Body of pancreas (tissue), 4 donors: ENCODE measurements around the gene PRKACA. TPM values are rescaled to one million over a fixed set of nuclear protein-coding genes. Genes with fewer than 3 reads are reported as not detected.

Experiments used
- ATAC-seq: fragments of 150-250 bp; one replicate; pipeline ENCODE4 v1.9.1; 2016
- DNase-seq, 4 donors: peaks; one replicate each; pipeline ENCODE4 v3.0.0-alpha.2; 2019
- H3K27ac ChIP-seq, 4 donors: fragments of 200-600 bp; sonication (generic); 1 replicate in 3 of 4; 2 replicates in 1 of 4; pipeline versions ENCODE4 v1.5.1 to v1.6.1; 2016 to 2019; ENCODE audit warnings: mild to moderate bottlenecking in 1 of 4, mixed read lengths in 1 of 4, moderate library complexity in 1 of 4
- H3K27me3 ChIP-seq, 2 donors: fragments of 200-600 bp; sonication (generic); one replicate each; pipeline ENCODE4 v1.6.0; 2016; ENCODE audit warnings: mild to moderate bottlenecking in 1 of 2
- H3K36me3 ChIP-seq, 2 donors: fragments of 200-600 bp; sonication (generic); replicated peaks in 1 of 2; 2 replicates each; pipeline ENCODE4 v1.5.1; 2016; ENCODE audit warnings: low read depth in 2 of 2; ENCODE audit not compliant: insufficient read depth in 1 of 2
- H3K4me1 ChIP-seq: fragments of 200-600 bp; sonication (generic); one replicate; pipeline ENCODE4 v1.6.0; 2016
- H3K4me3 ChIP-seq, 2 donors: fragments of 200-600 bp; sonication (generic); 1 replicate in 1 of 2; 2 replicates in 1 of 2; pipeline ENCODE4 v1.5.1; 2016 to 2019
- H3K9me3 ChIP-seq, 3 donors: fragments of 200-600 bp; sonication (generic); 1 replicate in 2 of 3; 2 replicates in 1 of 3; pipeline ENCODE4 v1.5.1; 2016
- POLR2A ChIP-seq, 3 donors: fragments of 450-650 bp; IDR thresholded peaks; one replicate each; pipeline ENCODE4 v1.6.1; 2016; ENCODE audit warnings: antibody characterized with exemption in 3 of 3, mild to moderate bottlenecking in 2 of 3
- WGBS, 2 donors: methylation state at CpG; one replicate each; pipeline ENCODE4 v1.1.5; 2017; 5-methylcytosine and 5-hydroxymethylcytosine counted together
- intact Hi-C: fragments of 100-400 bp; cut with DNase I; formaldehyde crosslinking; loops from one replicate; pipeline ENCODE4 v1.15.1; 2023
- total RNA-seq, 2 donors: library from RNA; depleted of rRNA; stranded (reverse); fragments of >200 nt; gene quantifications; one replicate each; pipeline ENCODE4 v1.1.0, GENCODE V29; 2016
- TF ChIP-seq, protein P1 (sequence below), 7 experiments: fragments of 450-650 bp in 4 of 7; fragments of 200-600 bp in 3 of 7; sonication (generic) in 3 of 7; IDR thresholded peaks; one replicate each; pipeline ENCODE4 v1.5.1; 2016 to 2019; ENCODE audit warnings: antibody characterized with exemption in 7 of 7

PRKACA gene
- total RNA-seq, 2 donors from 2014 or later, result 15.5 to 22.6 TPM

DNA sequence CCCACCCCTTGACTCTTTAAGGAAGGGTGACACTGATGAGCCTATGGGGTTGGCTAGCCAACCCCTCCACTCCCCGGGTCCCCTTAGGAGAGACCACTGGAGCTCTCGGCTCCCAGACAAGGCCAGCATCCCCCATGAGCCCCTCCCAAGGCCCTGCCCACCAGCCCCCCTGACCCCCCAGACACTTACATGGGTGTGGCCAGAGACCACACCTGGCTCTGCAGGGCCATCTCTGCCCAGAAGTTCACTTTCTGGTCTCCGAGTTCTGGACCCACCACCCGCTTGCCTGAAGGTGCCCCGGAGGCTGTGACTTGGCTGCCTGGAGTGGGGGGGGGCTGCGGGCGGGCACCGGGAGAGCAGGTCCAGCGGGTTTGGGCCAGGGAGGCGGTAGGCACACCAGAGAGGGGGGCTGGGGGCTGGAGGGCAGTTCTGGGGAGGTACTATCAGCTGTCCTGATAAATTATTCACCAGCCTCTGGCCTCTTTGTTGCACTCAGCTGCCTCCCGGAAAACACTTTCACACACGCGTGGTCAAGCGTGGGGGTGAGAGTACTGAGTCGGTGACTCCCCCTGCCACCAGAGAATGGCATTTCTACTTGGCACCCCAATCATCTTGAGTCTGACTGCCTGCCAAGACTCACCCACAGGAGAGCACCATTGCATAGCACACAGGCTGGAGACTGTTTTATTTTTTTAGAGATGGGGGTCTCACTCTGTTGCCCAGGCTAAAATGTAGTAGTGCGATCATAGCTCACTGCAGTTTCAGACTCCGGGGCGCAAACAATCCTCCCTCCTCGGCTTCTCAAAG, 55.6 kb downstream of the PRKACA start, which contains the start of gene PALM3:
PALM3 (minus strand) TSS at position 326 of the 807 bp plus-strand sequence; CDS start at position 230, 96 bp downstream.
- Histone ChIP-seq H3K4me3 (peak within 1 kb of the TSS in 1 of 2 donors; percentile 47), H3K27ac (peak within 1 kb of the TSS; percentile 75 to 96 (median 94)), H3K4me1 (peaks cover 48% of the 10 kb centered on the region), H3K36me3 (no peaks in the 10 kb centered on the region), H3K27me3 (no peaks in the 10 kb centered on the region), H3K9me3 (no peaks in the 10 kb centered on the region)
- ATAC-seq (peak; percentile 97), DNase-seq (peak; percentile 83 to 96 (median 94))
- TF ChIP-seq, protein P1, sequence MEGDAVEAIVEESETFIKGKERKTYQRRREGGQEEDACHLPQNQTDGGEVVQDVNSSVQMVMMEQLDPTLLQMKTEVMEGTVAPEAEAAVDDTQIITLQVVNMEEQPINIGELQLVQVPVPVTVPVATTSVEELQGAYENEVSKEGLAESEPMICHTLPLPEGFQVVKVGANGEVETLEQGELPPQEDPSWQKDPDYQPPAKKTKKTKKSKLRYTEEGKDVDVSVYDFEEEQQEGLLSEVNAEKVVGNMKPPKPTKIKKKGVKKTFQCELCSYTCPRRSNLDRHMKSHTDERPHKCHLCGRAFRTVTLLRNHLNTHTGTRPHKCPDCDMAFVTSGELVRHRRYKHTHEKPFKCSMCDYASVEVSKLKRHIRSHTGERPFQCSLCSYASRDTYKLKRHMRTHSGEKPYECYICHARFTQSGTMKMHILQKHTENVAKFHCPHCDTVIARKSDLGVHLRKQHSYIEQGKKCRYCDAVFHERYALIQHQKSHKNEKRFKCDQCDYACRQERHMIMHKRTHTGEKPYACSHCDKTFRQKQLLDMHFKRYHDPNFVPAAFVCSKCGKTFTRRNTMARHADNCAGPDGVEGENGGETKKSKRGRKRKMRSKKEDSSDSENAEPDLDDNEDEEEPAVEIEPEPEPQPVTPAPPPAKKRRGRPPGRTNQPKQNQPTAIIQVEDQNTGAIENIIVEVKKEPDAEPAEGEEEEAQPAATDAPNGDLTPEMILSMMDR (IDR thresholded peaks at IDR 0.05), result peak in 3 of 7 experiments; percentile 11 to 30 (median 25)
- peak; percentile 28 to 71 (median 68) for TF ChIP-seq POLR2A (IDR thresholded peaks at IDR 0.05)
- WGBS, 2 donors, result 3 to 23% methylated on average over 8 to 19 of the region's 19 CpGs
- intact Hi-C loops, result no loop called here

GRCh38 chr19:14061081-14061749, 56.3 kb downstream of the PRKACA start:
- peak; percentile 37 for ATAC-seq

GRCh38 chr19:14059652-14060155, 57.9 kb downstream of the PRKACA start:
- ATAC-seq (no peak), DNase-seq (peak in 1 of 4 donors; percentile 29)
- TF ChIP-seq POLR2A (IDR thresholded peaks at IDR 0.05), result no peak
- TF ChIP-seq, protein P1 (IDR thresholded peaks at IDR 0.05), result no peak
- Histone ChIP-seq H3K27ac (peak overlapping the region in 2 of 4 donors; percentile 24 to 96), H3K9me3 (no peaks in the 10 kb centered on the region), H3K4me3 (no peak overlapping the region), H3K36me3 (peaks cover 0 to 13% of the 10 kb centered on the region in 2 donors), H3K27me3 (no peaks in the 10 kb centered on the region), H3K4me1 (peaks cover 48% of the 10 kb centered on the region)
- intact Hi-C loops, result loop anchor here (10.0 kb wide), 1 partner anchor 185 kb away; the partner anchor contains the start of gene NANOS3
- WGBS, 2 donors, result 11 to 26% methylated on average over 6 to 8 of the region's 8 CpGs

More at GRCh38 chr19:14061081-14061749, 56.3 kb downstream of the PRKACA start:
- intact Hi-C loops, result no loop called here
- Histone ChIP-seq H3K27ac (peak overlapping the region; percentile 75 to 96 (median 94)), H3K4me3 (peak overlapping the region in 1 of 2 donors; percentile 47), H3K9me3 (no peaks in the 10 kb centered on the region), H3K4me1 (peaks cover 48% of the 10 kb centered on the region), H3K27me3 (no peaks in the 10 kb centered on the region), H3K36me3 (peaks cover 0 to 4% of the 10 kb centered on the region in 2 donors)
- WGBS, 2 donors, result 6 to 37% methylated on average over 9 of the region's 9 CpGs
- DNase-seq, result peak in 3 of 4 donors; percentile 51 to 66 (median 59)
- TF ChIP-seq, protein P1 (IDR thresholded peaks at IDR 0.05), result peak in 1 of 7 experiments; percentile 1
- TF ChIP-seq POLR2A (IDR thresholded peaks at IDR 0.05), result no peak

GRCh38 chr19:14059093-14059480, 58.5 kb downstream of the PRKACA start:
- Histone ChIP-seq H3K4me1 (peaks cover 48% of the 10 kb centered on the region), H3K27me3 (no peaks in the 10 kb centered on the region), H3K36me3 (peaks cover 0 to 13% of the 10 kb centered on the region in 2 donors), H3K27ac (no peak overlapping the region), H3K9me3 (no peaks in the 10 kb centered on the region), H3K4me3 (no peak overlapping the region)
- DNase-seq (no peak), ATAC-seq (no peak)
- TF ChIP-seq POLR2A (IDR thresholded peaks at IDR 0.05), result no peak
- TF ChIP-seq, protein P1 (IDR thresholded peaks at IDR 0.05), result peak; percentile 18 to 54 (median 33)
- WGBS, 2 donors, result 35 to 62% methylated on average over 13 to 15 of the region's 15 CpGs
- intact Hi-C loops, result loop anchor here (10.0 kb wide), 1 partner anchor 184 kb away; the partner anchor contains the start of gene NANOS3
